ACC112 (cell line): ENCODE results near the gene TRABD2B.

ENCODE experiments used
- H2AFZ ChIP-seq: fragments of 200-600 bp; sonication (generic); one replicate; pipeline ENCODE4 v1.6.0; 2017; ENCODE audit warnings: antibody characterized with exemption, low read length; ENCODE audit not compliant: unreplicated experiment
- H3K27ac ChIP-seq: fragments of 200-600 bp; sonication (generic); 2 replicates; pipeline ENCODE4 v1.5.1; 2014; ENCODE audit warnings: low read depth, mild to moderate bottlenecking, antibody characterized with exemption, low read length, moderate library complexity
- H3K27me3 ChIP-seq: fragments of 200-600 bp; sonication (generic); 2 replicates; pipeline ENCODE4 v1.6.1; 2014; ENCODE audit warnings: mild to moderate bottlenecking, antibody characterized with exemption, low read length, moderate library complexity, mixed read lengths; ENCODE audit not compliant: insufficient read depth
- H3K36me3 ChIP-seq: fragments of 200-600 bp; sonication (generic); 2 replicates; pipeline ENCODE4 v1.6.1; 2016; ENCODE audit warnings: mild to moderate bottlenecking, antibody characterized with exemption, low read length, moderate library complexity, mixed read lengths; ENCODE audit not compliant: insufficient read depth
- H3K4me1 ChIP-seq: fragments of 200-600 bp; sonication (generic); one replicate; pipeline ENCODE4 v1.6.1; 2016; ENCODE audit warnings: low read length, mixed read lengths; ENCODE audit not compliant: insufficient read depth, unreplicated experiment, control insufficient read depth
- H3K4me3 ChIP-seq: fragments of 200-600 bp; sonication (generic); 2 replicates; pipeline ENCODE4 v1.5.1; 2014; ENCODE audit warnings: mild to moderate bottlenecking, low read depth, low read length
- H3K79me2 ChIP-seq: fragments of 200-600 bp; sonication (generic); one replicate; pipeline ENCODE4 v1.6.0; 2016; ENCODE audit warnings: low read length; ENCODE audit not compliant: control insufficient read depth, unreplicated experiment, insufficient read depth

Gene TRABD2B

DNA sequence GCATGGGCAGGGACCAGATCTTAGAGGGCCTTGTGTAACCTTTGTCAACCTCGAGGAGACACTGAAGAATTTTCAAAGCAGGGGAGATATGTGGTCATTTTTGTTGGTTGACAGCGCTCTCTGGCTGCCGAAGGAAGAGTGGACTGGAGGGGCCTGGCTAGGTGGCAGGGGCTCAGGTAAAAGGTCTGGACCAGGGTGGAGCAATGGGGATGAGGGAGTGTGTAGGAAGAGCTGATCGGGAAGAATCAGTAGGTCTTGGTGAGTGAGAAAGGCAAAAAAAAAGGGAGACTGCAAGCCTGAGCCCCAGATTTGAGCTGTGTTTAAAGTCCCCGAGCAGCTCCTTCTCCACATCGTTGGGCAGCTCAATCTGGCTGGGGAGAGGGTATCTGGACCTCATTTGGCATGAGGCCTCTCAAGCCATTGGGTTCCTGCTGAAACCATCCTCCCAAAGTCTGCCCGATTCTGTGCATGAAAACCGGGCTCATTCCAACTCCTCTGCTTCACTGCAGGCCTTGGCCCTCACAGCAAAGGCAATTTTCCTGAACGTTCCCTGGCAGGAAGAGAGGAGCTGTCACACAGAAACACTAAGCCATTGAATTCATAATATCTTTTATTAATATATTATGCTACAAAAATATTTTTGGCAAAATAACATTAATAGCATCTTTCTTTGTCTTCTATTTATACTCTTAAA is 237.1 kb downstream of the TRABD2B start:
- no peak overlapping the region for H2AFZ ChIP-seq
- no peaks in the 10 kb centered on the region for H3K27me3 ChIP-seq
- H3K36me3 ChIP-seq = no peaks in the 10 kb centered on the region
- H3K27ac ChIP-seq = no peak overlapping the region
- no peak overlapping the region for H3K4me3 ChIP-seq
- H3K4me1 ChIP-seq = no peaks in the 10 kb centered on the region
- H3K79me2 ChIP-seq = no peaks in the 10 kb centered on the region

DNA sequence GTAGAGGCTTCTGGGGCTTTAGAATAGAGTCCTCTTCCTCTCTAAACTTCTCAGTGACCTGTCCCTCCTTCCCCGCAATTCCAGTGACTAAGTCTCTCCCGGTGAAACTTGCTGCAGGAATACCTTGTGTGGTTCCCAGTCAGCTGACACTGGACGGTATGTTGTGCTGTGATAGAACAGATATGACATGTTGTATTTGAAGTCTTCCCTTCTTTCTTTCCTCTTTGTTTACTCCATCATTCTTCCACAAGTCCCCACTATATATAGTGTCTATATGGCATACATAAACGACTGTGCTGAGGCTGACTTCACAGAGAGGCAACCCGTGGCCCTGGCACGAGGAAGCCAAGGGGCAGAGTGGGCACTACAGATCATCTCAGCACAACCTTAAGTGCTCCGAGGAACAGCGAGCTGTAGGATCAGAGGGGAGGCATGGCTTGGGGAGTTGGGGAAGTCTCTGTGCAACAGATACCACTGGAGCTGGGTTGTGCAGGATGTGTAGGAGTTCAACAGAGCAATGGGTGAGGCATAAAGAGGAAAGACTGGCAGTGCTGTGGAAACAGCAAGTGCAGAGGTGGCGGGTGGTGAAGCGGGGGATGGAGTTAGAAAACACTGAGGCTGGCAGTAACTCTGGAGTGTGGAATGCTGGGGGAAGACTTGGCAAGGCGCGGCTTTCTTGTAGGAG is 237.8 kb downstream of the TRABD2B start:
- Histone ChIP-seq H2AFZ (no peak overlapping the region), H3K27ac (no peak overlapping the region), H3K79me2 (no peaks in the 10 kb centered on the region), H3K4me1 (no peaks in the 10 kb centered on the region), H3K27me3 (no peaks in the 10 kb centered on the region), H3K36me3 (no peaks in the 10 kb centered on the region), H3K4me3 (no peak overlapping the region)

DNA sequence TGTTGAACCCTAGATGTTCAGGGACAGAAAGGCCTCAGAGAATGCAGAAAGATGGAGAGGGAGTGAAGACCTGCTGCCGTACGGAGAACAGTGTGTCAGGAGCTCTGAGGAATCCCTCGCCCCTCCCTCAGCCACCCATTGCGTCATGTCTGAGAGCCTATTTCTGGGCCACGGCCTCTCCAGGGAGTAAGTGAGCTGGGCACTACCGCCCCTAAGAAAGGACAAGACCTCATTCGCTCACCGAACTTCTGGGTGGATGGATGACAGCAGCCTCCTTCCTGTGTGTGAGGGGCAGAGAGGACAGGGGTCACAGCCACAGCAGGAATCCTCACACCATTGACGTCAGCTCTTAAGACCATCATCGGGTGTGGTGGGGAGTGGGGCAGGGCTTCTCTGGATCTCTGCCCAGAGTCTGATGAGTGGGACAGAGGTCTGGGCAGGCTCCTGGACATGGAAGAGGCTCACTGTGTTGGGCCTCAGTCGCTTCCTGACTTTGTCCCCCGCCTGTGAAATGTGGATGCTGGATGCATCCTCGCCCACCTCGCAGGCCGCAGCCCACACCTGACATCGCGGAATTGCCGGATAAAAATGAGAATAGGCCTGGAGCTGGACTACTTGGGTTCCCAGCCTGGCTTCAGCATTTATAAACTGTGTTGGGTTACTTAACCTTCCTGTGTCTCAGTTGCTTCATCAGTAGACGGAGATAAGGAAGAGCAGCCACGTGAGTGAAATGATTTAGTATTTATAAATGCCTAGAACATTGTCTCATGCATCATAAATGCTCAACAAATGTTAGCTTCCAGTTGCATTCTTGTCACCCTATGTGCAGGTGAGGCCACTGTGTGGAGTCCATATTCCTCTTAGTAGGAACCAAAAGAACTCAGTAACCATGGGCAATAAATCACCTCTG is 238.6 kb downstream of the TRABD2B start:
- Histone ChIP-seq H3K4me3 (no peak overlapping the region), H2AFZ (no peak overlapping the region), H3K79me2 (no peaks in the 10 kb centered on the region), H3K4me1 (no peaks in the 10 kb centered on the region), H3K36me3 (no peaks in the 10 kb centered on the region), H3K27me3 (no peaks in the 10 kb centered on the region), H3K27ac (no peak overlapping the region)

DNA sequence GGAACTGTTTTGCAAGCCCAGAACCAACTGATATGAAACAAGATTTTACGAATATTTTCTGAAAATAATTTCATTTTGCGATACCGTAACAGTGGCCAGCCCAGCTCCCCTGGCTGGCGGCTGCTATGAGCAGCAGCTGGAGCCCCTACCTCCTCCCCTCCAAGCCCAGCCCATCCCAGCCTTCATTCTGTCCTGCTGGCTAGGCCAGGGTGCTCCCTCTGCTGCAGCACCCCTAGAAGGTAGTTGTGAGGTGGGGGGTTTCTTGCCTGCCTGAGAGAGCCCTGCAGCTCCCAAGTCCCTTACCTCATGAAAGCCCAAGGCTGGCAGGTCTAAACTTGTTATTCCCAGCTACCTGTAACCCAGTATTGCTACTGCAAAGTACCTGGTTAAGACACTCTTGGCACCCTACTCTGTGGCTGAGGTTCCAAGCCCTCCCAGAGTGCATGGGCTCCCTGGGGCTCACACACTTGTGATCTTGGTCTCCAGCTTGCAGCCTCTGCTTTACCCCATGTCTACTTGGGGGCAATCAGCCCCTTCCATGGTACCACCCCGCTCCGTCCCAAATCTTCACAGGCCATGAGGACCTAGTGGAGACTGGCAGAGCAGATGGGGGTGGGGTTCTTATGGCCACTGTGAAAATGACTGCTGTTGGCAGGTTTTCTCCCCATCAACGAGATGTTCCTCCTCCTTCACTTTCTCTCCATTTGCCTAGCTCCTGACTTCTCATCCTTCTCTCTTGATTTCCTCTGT is 239.8 kb downstream of the TRABD2B start:
- Histone ChIP-seq H3K4me3 (no peak overlapping the region), H3K36me3 (no peaks in the 10 kb centered on the region), H3K27ac (no peak overlapping the region), H3K79me2 (no peaks in the 10 kb centered on the region), H3K4me1 (no peaks in the 10 kb centered on the region), H2AFZ (no peak overlapping the region), H3K27me3 (no peaks in the 10 kb centered on the region)

DNA sequence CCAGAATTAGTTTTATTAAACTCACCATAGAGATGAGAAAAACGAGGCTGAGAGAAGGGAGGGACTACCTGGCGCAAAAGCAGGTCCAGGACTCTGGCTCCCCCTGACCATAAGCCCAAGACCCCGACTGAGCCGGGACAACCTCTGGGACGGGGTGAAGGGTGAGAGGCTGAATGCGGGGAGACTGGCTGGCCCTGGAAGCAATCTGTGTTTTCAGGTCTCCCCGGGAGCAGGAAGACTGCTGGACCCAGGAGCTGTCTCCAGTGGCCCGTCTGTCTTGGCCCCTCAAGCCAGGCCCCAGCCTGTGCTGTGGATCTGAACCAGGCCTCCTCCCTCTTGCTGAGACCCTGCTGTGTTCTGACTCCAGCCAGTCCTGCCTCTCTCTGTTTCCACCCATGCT is 240.8 kb downstream of the TRABD2B start:
- H3K36me3 ChIP-seq = no peaks in the 10 kb centered on the region
- no peak overlapping the region for H2AFZ ChIP-seq
- H3K4me3 ChIP-seq = no peak overlapping the region
- no peaks in the 10 kb centered on the region for H3K4me1 ChIP-seq
- H3K27ac ChIP-seq = no peak overlapping the region
- no peaks in the 10 kb centered on the region for H3K79me2 ChIP-seq
- H3K27me3 ChIP-seq = no peaks in the 10 kb centered on the region

DNA sequence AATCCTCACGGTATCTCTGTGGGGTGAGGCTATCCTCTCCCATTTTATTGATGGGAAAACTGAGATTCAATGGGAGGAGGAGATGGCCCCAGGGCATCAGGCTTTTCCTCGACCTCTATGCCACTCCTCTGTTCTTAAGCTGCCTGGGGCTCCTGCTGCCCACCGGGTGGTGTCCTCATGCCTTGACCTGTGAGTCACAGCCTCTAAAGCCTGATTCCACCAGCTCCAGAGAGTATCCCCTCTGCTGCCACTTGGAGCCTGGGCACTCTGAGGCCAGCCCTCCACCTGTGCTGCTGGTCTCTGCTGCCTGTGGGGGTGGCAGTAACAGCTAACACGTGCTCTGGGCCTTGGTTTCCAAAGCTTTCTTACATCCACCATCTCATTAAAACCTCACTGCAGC is 241.2 kb downstream of the TRABD2B start:
- no peaks in the 10 kb centered on the region for H3K4me1 ChIP-seq
- no peaks in the 10 kb centered on the region for H3K79me2 ChIP-seq
- no peak overlapping the region for H3K4me3 ChIP-seq
- no peak overlapping the region for H2AFZ ChIP-seq
- H3K27me3 ChIP-seq = no peaks in the 10 kb centered on the region
- no peaks in the 10 kb centered on the region for H3K36me3 ChIP-seq
- H3K27ac ChIP-seq = no peak overlapping the region

DNA sequence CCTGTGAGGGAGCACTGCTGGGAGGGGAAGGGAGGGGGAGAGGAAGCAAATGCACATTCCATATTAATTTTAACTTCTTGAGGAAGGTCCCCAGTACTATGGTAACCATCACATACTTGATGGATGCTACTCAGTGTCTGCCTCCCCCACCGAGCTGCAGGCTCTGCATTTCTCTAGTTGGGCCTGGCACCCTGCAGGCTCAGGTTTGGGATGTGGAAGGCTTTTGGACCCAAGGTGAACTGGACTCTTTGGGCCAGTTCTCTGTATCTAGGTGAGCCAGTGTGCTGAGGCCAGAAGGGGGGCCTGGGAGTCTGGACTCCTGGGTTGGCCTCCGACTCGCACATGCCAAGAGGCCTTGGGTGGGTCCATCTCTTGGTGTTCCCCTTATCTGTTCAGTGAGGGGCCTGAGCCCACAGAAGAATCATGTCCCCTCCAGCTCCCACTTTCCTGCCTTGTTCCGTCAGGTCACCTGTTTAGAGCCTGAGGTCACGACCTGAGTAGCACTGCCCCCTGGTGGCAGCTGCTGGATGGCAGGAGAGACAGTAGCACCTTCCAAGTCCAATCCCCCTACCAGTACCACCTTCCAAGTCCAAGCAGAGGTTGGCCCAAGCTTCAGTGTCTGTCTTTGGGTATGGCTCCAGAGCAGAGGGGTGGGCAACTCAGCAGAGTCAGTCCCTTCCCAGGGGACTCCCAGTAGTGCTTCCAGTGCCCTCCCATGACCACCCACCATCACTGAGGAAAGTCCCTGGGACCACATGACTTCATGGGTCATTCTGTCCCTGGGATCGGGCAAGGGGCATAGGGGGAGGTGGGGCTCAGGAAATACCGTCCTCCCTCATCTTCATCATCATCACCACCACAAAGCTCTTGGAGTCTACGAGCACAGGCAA is 241.8 kb downstream of the TRABD2B start:
- Histone ChIP-seq H3K4me1 (no peaks in the 10 kb centered on the region), H2AFZ (no peak overlapping the region), H3K27me3 (no peaks in the 10 kb centered on the region), H3K79me2 (no peaks in the 10 kb centered on the region), H3K27ac (no peak overlapping the region), H3K36me3 (no peaks in the 10 kb centered on the region), H3K4me3 (no peak overlapping the region)

DNA sequence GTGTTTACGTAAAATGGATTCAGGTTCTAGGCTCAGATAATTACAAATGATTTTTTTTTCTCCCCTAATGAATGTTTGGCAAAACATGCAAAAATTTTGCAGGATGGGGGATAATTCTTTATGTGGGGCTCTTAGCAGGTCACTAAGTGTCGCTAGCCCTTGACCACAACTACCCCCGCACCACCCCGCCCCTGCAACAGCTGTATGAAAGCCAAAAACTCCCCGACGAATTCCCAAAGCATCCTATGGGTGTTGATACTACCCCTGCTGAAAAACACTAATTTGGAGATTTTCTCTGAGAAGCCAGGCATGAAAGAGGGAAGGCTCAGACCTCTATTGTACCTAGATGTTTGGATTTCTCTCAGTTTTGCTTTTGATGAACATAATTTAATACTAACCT is 243.0 kb downstream of the TRABD2B start:
- Histone ChIP-seq H3K4me1 (no peaks in the 10 kb centered on the region), H3K27ac (no peak overlapping the region), H3K79me2 (no peaks in the 10 kb centered on the region), H3K4me3 (no peak overlapping the region), H2AFZ (no peak overlapping the region), H3K36me3 (no peaks in the 10 kb centered on the region), H3K27me3 (no peaks in the 10 kb centered on the region)

DNA sequence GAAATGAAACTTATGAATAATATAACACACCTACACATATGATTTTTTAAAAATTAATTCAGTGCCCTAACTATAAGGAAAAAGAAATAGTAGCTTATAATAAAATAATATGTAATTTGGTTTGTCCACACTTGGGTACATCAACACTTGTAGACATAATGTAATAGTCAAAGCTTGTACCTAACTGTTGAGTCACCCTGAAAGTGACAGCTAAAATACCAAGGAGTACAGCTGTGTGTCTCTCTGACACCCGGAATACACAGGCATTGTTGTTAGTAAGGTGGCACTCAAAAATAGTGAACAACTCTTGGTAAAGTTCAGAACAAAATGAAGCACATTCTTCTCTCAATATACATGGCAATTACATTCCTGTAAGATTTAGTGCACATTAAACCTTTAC is 243.4 kb downstream of the TRABD2B start:
- H3K27ac ChIP-seq = no peak overlapping the region
- no peaks in the 10 kb centered on the region for H3K36me3 ChIP-seq
- no peak overlapping the region for H2AFZ ChIP-seq
- H3K79me2 ChIP-seq = no peaks in the 10 kb centered on the region
- no peaks in the 10 kb centered on the region for H3K27me3 ChIP-seq
- H3K4me3 ChIP-seq = no peak overlapping the region
- no peaks in the 10 kb centered on the region for H3K4me1 ChIP-seq
